Urinary bladder (tissue), 4 donors: ENCODE results near the gene EI24. TPM values are rescaled to one million over a fixed set of nuclear protein-coding genes. Genes with fewer than 3 reads are reported as not detected.
"Not testable (repeated sequence)": the region's sequence is repeated elsewhere in the genome, so short reads cannot be mapped to it uniquely, and the experiment has no call there.

Source experiments
- DNase-seq: peaks from one replicate; pipeline ENCODE4 v3.0.0-alpha.2; 2015; ENCODE audit errors: extremely low spot score
- H3K27ac ChIP-seq: one replicate; pipeline ENCODE4 v1.5.1; 2013; ENCODE audit warnings: low read depth, mild to moderate bottlenecking, moderate library complexity
- H3K36me3 ChIP-seq: one replicate; pipeline ENCODE4 v1.6.1; 2013; ENCODE audit warnings: mild to moderate bottlenecking, moderate library complexity; ENCODE audit not compliant: insufficient read depth
- H3K4me1 ChIP-seq: one replicate; pipeline ENCODE4 v1.6.1; 2013; ENCODE audit warnings: mild to moderate bottlenecking, moderate library complexity; ENCODE audit not compliant: insufficient read depth
- H3K4me3 ChIP-seq: one replicate; pipeline ENCODE4 v1.5.1; 2013; ENCODE audit warnings: low read depth, low read length
- WGBS: extraction: QIAGEN DNeasy Blood & Tissue Kit; methylation state at CpG from one replicate; pipeline ENCODE4 v1.1.7; 2013; 5-methylcytosine and 5-hydroxymethylcytosine counted together
- polyA plus RNA-seq: library from polyadenylated mRNA; stranded (reverse); fragments of 200-250 nt; gene quantifications from one replicate; pipeline ENCODE4 v1.2.3, GENCODE V29; 2013
- total RNA-seq: library from RNA; depleted of rRNA; stranded (reverse); fragments of >200 nt; gene quantifications from one replicate; pipeline ENCODE4 v1.2.3, GENCODE V29; 2014
- donor health status: healthy with polysubstance abuse.
- donor health status: healthy.

Gene EI24
- total and polyA plus RNA-seq, 2 donors, result 54.8 to 90.2 TPM

DNA sequence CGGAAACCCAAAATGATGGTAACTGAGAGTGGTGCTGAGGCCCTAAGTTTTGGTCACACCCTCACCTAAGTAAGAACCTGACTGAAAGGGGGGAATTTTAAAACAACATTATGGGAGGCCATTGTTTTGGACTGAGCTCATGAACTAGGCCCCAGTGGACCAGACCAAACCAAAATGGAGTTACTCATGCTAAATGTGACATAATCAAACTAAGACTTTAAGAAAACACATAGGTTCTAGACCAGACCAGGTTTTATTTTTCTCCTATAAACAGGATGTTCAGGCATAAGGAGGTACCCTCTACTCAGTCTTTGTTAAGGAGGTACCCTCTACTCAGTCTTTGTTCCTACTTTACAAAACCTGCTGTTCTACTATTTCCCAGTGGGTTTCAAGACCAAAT lies 7.4 kb upstream of the EI24 start:
- no peak overlapping the region for H3K27ac ChIP-seq
- H3K4me3 ChIP-seq, result no peak overlapping the region
- 93% methylated on average over 1 of the region's 1 CpG for WGBS
- no peak for DNase-seq
- no peaks in the 10 kb centered on the region for H3K36me3 ChIP-seq
- no peaks in the 10 kb centered on the region for H3K4me1 ChIP-seq

DNA sequence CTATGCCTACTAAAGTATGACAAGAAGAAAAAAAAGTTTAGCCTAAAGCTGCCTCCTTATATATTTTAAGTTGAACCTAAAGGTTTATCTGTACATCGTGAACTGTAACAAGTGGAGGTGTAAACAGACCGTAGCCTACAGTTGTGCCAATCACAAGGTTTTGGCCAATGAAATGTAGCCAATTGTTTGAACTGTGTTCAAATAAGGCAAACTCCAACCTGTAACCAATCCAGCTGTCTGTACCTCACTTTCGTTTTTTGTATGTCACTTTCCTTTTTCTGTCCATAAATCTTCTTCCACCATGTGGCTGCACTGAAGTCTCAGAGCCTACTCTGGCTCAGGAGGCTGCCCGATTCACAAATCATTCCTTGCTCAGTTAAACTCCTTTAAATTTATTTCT lies 6.8 kb upstream of the EI24 start:
- WGBS, result 63% methylated on average over 4 of the region's 4 CpGs
- H3K36me3 ChIP-seq, result no peaks in the 10 kb centered on the region
- H3K27ac ChIP-seq, result no peak overlapping the region
- no peaks in the 10 kb centered on the region for H3K4me1 ChIP-seq
- no peak overlapping the region for H3K4me3 ChIP-seq
- no peak for DNase-seq

- no peak overlapping the region for H3K4me3 ChIP-seq
- H3K27ac ChIP-seq, result no peak overlapping the region
- no peaks in the 10 kb centered on the region for H3K4me1 ChIP-seq
- H3K36me3 ChIP-seq, result no peaks in the 10 kb centered on the region
- no peak for DNase-seq
- WGBS, result 59% methylated on average over 3 of the region's 3 CpGs
These were observed 4.9 kb upstream of the EI24 start for GRCh38 chr11:125564357-125564756.

GRCh38 chr11:125566235-125566634 lies 3.0 kb upstream of the EI24 start:
- WGBS, result 95% methylated on average over 4 of the region's 4 CpGs
- no peaks in the 10 kb centered on the region for H3K36me3 ChIP-seq
- no peak overlapping the region for H3K27ac ChIP-seq
- no peaks in the 10 kb centered on the region for H3K4me1 ChIP-seq
- H3K4me3 ChIP-seq, result no peak overlapping the region
- no peak for DNase-seq

- 3% methylated on average over 9 of the region's 9 CpGs for WGBS
- H3K27ac ChIP-seq, result no peak overlapping the region
- no peak for DNase-seq
- H3K36me3 ChIP-seq, result no peaks in the 10 kb centered on the region
- H3K4me3 ChIP-seq, result peak overlapping the region; percentile 78
- H3K4me1 ChIP-seq, result no peaks in the 10 kb centered on the region
These were observed 791 bp downstream of the EI24 start for GRCh38 chr11:125569915-125570621.

GRCh38 chr11:125570952-125571351 lies 1.7 kb downstream of the EI24 start:
- DNase-seq, result no peak
- Histone ChIP-seq H3K27ac (no peak overlapping the region), H3K36me3 (peaks cover 2% of the 10 kb centered on the region), H3K4me3 (no peak overlapping the region), H3K4me1 (no peaks in the 10 kb centered on the region)
- 81% methylated on average over 2 of the region's 2 CpGs for WGBS

DNA sequence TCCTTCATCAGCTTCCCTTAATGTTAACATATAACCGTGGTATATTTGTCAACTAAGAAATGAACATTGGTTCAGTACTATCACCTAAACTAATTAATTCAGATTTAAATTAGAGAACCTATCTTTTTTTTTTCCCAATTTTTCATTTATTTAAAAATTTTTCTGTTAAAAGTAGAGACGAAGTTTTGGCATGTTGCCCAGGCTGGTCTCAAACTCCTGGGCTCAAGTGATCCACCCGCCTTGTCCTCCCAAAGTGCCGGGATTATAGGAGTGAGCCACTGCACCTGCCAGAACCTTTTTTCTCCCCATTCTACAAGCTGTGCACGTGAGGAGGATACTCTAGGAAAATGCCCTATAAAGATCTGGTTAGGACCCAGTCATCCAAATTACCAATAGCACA lies 3.6 kb downstream of the EI24 start:
- no peak overlapping the region for H3K4me3 ChIP-seq
- H3K4me1 ChIP-seq, result no peaks in the 10 kb centered on the region
- peaks cover 6% of the 10 kb centered on the region for H3K36me3 ChIP-seq
- DNase-seq, result no peak
- 77% methylated on average over 5 of the region's 5 CpGs for WGBS
- no peak overlapping the region for H3K27ac ChIP-seq

DNA sequence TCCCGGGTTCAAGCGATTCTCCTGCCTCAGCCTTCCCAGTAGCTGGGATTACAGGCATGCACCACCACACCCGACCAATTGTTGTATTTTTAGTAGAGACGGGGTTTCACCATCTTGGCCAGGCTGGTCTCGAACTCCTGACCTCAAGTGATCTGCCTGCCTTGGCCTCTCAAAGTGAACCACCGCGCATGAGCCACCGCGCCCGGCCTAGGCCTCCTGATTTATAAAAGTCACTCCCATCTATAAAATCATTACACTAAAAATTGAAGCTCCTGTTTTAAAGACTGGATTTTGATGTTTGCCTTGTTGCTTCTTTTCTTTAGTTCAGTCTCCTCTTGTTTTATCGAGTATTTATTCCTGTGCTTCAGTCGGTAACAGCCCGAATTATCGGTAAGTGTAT lies 7.9 kb downstream of the EI24 start:
- H3K36me3 ChIP-seq, DNase-seq, H3K4me3 ChIP-seq, H3K27ac ChIP-seq, H3K4me1 ChIP-seq: not testable (repeated sequence)
- WGBS, result 96% methylated on average over 14 of the region's 14 CpGs

- 97% methylated on average over 2 of the region's 2 CpGs for WGBS
- H3K27ac ChIP-seq, result no peak overlapping the region
- H3K4me1 ChIP-seq, result no peaks in the 10 kb centered on the region
- DNase-seq, result no peak
- peaks cover 11% of the 10 kb centered on the region for H3K36me3 ChIP-seq
- H3K4me3 ChIP-seq, result no peak overlapping the region
These were observed 9.5 kb downstream of the EI24 start for GRCh38 chr11:125578783-125579182.

DNA sequence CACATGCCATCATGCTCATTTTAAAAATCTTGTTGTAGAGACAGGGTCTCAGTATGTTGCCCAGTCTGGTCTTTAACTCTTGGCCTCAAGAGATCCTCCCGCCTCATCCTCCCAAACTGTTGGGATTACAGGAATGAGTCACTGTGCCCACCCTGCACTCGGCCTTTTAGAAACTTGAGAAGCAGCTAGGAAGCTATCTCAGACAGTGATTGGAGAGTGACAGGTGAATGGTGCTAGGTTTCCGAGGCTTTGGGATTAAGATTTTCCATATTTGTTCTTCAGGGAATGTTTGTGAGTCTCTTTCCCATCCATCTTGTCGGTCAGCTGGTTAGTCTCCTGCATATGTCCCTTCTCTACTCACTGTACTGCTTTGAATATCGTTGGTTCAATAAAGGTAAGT lies 10.5 kb downstream of the EI24 start:
- Histone ChIP-seq H3K27ac (no peak overlapping the region), H3K36me3 (peaks cover 11% of the 10 kb centered on the region), H3K4me1 (no peaks in the 10 kb centered on the region), H3K4me3 (no peak overlapping the region)
- 93% methylated on average over 5 of the region's 5 CpGs for WGBS
- no peak for DNase-seq

- 91% methylated on average over 11 of the region's 11 CpGs for WGBS
- Histone ChIP-seq H3K27ac (no peak overlapping the region), H3K4me1 (no peaks in the 10 kb centered on the region), H3K4me3 (no peak overlapping the region), H3K36me3 (peaks cover 3% of the 10 kb centered on the region)
- DNase-seq, result no peak
These were observed 14.2 kb downstream of the EI24 start for GRCh38 chr11:125583496-125583895.

DNA sequence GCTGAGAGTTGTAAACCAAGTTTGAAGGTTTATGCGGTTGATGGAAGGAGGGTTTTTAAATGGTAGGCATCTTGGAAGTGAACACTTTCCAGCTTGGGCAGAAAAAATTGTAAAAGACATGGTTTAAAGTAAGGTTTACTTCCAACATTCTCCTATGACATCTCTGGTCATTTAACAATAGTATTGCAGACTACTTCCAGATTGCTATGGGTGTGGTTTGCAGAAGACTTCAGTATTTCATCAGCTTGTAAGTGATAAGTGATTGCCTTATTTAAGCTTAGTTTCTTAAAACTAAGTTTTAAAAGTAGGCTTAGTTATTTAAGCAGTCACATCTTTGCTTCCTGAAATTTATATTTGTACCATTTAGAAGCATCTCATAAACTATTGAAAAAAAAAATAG lies 16.2 kb downstream of the EI24 start:
- no peak overlapping the region for H3K4me3 ChIP-seq
- peaks cover 1% of the 10 kb centered on the region for H3K36me3 ChIP-seq
- H3K27ac ChIP-seq, result no peak overlapping the region
- no peaks in the 10 kb centered on the region for H3K4me1 ChIP-seq
- no peak for DNase-seq
- 90% methylated on average over 1 of the region's 1 CpG for WGBS

GRCh38 chr11:125586623-125587022 lies 17.3 kb downstream of the EI24 start:
- Histone ChIP-seq H3K4me1 (no peaks in the 10 kb centered on the region), H3K4me3 (no peak overlapping the region), H3K27ac (no peak overlapping the region), H3K36me3 (peaks cover 1% of the 10 kb centered on the region)
- no peak for DNase-seq
- 81% methylated on average over 3 of the region's 3 CpGs for WGBS

DNA sequence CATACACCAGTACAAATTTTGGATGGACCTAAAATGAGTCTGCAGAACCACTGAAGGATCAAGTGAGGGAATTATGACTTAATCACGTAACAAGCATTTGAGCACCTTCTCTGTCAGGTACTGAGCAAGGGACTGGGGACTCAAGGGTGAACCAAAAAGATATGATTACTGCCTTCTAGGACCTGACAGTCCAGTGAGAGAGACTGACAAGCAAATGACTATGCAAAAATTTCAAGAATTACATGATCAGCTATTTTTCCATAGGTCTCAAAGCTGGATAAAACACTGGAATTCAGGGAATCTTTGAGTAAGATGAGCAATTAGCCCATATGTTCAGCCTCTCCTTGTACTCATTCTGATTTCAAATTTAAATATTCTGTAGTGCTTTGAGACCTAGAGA lies 18.2 kb downstream of the EI24 start:
- 92% methylated on average over 1 of the region's 1 CpG for WGBS
- no peak for DNase-seq
- Histone ChIP-seq H3K27ac (no peak overlapping the region), H3K4me3 (no peak overlapping the region), H3K4me1 (no peaks in the 10 kb centered on the region), H3K36me3 (peaks cover 1% of the 10 kb centered on the region)

GRCh38 chr11:125588505-125588904 lies 19.2 kb downstream of the EI24 start:
- no peaks in the 10 kb centered on the region for H3K36me3 ChIP-seq
- 43% methylated on average over 3 of the region's 3 CpGs for WGBS

More at GRCh38 chr11:125588505-125588904, 19.2 kb downstream of the EI24 start:
- H3K4me3 ChIP-seq, result no peak overlapping the region
- H3K4me1 ChIP-seq, result no peaks in the 10 kb centered on the region
- no peak for DNase-seq
- H3K27ac ChIP-seq, result no peak overlapping the region
